ENCODE results near the gene USH2A.

USH2A gene

DNA sequence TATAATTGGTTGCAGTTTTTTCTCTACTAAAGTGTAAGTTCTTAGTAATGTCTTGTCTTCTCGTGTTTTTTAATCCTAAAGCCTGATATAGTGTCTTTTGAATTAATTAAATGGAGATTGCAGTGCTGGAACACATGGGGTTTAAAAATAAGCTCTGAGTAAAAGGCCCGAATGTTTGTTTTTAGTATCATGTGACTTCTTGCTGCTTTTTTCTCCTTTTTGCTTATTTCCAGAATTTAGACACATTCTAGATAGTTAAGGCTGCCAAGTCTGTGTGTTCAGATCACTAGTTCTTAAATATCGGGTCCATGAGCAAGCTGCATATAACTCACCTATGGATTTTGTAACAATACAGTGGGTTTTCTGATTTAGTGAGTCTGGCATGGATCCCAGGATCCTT is 828.6 kb downstream of the USH2A start:
- TF ChIP-seq, protein P1, sequence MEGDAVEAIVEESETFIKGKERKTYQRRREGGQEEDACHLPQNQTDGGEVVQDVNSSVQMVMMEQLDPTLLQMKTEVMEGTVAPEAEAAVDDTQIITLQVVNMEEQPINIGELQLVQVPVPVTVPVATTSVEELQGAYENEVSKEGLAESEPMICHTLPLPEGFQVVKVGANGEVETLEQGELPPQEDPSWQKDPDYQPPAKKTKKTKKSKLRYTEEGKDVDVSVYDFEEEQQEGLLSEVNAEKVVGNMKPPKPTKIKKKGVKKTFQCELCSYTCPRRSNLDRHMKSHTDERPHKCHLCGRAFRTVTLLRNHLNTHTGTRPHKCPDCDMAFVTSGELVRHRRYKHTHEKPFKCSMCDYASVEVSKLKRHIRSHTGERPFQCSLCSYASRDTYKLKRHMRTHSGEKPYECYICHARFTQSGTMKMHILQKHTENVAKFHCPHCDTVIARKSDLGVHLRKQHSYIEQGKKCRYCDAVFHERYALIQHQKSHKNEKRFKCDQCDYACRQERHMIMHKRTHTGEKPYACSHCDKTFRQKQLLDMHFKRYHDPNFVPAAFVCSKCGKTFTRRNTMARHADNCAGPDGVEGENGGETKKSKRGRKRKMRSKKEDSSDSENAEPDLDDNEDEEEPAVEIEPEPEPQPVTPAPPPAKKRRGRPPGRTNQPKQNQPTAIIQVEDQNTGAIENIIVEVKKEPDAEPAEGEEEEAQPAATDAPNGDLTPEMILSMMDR (IDR thresholded peaks at IDR 0.05; ENCODE audit: low read length, missing control alignments) = no peak

DNA sequence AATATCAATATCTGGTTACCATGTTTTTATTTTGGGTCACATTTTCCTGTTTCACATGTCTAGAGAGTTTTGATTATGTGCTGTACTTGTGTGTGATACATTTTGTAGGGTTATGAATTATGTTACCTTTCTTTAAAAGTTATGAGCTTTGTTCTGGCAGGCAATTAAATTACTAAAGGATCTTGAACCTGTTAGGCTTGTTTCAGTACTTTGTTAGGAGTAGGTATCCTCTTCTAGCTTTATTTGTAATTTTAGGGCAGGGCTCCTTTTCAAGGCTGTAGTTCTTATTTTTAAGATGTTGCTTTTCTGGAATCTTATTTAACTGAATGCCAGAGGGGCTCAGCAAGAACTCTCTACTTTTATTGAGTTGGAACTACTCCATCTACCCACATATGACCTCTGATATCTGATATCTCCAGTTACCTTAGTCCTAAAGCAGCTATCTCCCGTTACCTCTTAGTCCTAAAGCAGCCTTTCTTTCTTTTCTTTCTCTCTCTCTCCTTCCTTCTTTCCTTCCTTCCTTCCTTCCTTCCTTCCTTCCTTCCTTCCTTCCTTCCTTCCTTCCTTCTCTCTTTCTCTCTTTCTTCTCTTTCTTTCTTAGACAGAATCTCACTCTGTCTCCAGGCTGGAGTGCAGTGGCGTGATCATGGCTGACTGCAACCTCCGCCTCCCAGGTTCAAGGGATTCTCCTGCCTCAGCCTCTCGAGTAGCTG is 832.3 kb downstream of the USH2A start:
- no peak overlapping the region for H3K4me3 ChIP-seq (replicated peaks; ENCODE audit: low read depth, low read length)
- DNase-seq (ENCODE audit: low read depth) = no peak
- TF ChIP-seq, protein P1 (IDR thresholded peaks at IDR 0.05; ENCODE audit: low read length, missing control alignments) = no peak

More for the DNA sequence above, 828.6 kb downstream of the USH2A start:
- DNase-seq (ENCODE audit: low read depth) = no peak
- H3K4me3 ChIP-seq (replicated peaks; ENCODE audit: low read depth, low read length) = no peak overlapping the region

DNA sequence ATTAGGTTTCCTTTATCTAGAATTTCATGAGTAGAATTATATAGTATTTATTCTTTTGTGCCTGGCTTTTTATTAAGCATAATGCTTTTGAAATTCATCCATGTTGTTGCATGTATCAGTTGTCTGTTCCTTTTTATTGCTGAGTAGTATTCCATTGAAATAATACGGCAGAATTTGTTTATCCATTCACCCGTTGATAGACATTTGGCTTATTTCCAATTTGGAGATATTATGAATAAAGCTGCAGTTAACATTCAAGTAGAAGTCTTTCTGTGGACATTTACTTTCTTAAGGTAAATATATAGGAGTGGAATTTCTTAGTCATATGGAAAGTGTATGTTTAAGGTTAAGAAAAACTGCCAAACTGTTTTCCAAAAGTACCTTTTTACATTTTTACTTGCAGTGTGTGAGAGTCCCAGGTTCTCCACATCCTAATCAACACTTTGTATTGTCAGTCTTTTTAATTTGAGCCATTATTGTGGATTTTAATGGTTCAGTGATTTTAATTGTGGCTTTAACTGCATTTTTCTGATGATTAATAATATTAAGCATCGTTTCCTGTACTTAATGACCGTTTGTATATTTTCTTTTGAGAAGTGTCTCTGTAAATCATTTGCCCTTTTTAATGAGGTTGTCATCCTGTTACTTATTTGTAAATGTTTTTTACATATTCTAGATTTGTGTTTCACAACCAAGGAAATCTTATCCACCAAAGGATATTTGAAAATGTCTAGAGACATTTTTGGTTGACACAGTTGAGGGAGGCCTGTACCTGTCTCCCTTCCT is 833.4 kb downstream of the USH2A start:
- TF ChIP-seq, protein P1 (IDR thresholded peaks at IDR 0.05; ENCODE audit: low read length, missing control alignments) = no peak
- H3K4me3 ChIP-seq (replicated peaks; ENCODE audit: low read depth, low read length) = no peak overlapping the region
- no peak for DNase-seq (ENCODE audit: low read depth)

DNA sequence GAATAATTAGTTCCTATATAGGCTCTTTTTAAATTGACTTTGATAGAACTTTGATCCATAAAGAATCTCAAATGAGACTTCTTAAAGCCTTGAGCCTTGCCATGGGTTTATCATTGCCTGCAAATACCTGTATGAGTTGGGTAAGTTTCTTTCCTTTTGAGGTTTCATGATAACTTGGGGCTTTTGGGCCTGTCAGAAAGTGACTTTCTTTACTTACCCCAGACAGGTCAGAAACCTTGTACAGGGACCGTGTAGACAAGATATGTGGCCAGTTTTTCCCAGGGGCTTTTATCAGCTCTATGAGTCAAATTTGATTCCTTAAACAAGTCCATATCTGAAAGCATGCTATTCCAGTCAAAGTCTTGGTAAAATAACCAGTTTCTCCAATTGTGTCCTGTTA is 838.9 kb downstream of the USH2A start:
- TF ChIP-seq, protein P1 (IDR thresholded peaks at IDR 0.05; ENCODE audit: low read length, missing control alignments) = no peak
- no peak for DNase-seq (ENCODE audit: low read depth)
- H3K4me3 ChIP-seq (replicated peaks; ENCODE audit: low read depth, low read length) = no peak overlapping the region

DNA sequence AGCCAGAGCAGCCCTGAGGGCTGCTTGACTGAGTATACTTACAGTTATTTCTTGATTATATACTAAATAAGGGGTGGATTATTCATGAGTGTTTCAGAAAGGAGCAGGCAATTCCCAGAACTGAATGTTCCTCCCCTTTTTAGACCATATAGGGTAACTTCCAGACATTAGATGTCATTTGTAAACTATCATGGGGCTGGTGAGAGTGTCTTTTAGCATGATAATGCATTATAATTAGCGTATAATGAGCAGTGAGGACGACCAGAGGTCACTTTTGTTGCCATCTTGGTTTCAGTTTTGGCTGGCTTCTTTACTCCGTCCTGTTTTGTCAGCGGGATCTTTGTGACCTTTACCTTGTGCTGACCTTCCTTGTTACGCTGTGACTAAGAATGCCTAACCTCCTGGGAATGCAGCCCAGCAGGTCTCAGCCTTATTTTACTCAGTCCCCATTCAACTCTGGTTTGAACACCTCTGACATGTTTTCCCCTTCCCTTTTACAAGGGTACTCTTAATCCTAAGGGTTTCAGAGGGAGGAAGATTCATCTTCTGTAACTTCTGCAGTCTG is 840.0 kb downstream of the USH2A start:
- no peak for DNase-seq (ENCODE audit: low read depth)
- no peak overlapping the region for H3K4me3 ChIP-seq (replicated peaks; ENCODE audit: low read depth, low read length)
- TF ChIP-seq, protein P1 (IDR thresholded peaks at IDR 0.05; ENCODE audit: low read length, missing control alignments) = no peak

GRCh38 chr1:215581896-215582295 is 841.4 kb downstream of the USH2A start:
- DNase-seq (ENCODE audit: low read depth) = no peak
- H3K4me3 ChIP-seq (replicated peaks; ENCODE audit: low read depth, low read length) = no peak overlapping the region
- TF ChIP-seq, protein P1 (IDR thresholded peaks at IDR 0.05; ENCODE audit: low read length, missing control alignments) = no peak

All from fibroblast of pulmonary artery (primary cell).